Anterior cingulate cortex (tissue), 58 donors: ENCODE measurements around the gene TFCP2.
"Not testable (repeated sequence)": the region's sequence is repeated elsewhere in the genome, so short reads cannot be mapped to it uniquely, and the experiment has no call there.

Experiments
- DNase-seq, 58 donors: peaks; one replicate each; lab custom pipeline; 2025; lab: John Stamatoyannopoulos, UW

The TFCP2 gene, protein sequence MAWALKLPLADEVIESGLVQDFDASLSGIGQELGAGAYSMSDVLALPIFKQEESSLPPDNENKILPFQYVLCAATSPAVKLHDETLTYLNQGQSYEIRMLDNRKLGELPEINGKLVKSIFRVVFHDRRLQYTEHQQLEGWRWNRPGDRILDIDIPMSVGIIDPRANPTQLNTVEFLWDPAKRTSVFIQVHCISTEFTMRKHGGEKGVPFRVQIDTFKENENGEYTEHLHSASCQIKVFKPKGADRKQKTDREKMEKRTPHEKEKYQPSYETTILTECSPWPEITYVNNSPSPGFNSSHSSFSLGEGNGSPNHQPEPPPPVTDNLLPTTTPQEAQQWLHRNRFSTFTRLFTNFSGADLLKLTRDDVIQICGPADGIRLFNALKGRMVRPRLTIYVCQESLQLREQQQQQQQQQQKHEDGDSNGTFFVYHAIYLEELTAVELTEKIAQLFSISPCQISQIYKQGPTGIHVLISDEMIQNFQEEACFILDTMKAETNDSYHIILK

DNA sequence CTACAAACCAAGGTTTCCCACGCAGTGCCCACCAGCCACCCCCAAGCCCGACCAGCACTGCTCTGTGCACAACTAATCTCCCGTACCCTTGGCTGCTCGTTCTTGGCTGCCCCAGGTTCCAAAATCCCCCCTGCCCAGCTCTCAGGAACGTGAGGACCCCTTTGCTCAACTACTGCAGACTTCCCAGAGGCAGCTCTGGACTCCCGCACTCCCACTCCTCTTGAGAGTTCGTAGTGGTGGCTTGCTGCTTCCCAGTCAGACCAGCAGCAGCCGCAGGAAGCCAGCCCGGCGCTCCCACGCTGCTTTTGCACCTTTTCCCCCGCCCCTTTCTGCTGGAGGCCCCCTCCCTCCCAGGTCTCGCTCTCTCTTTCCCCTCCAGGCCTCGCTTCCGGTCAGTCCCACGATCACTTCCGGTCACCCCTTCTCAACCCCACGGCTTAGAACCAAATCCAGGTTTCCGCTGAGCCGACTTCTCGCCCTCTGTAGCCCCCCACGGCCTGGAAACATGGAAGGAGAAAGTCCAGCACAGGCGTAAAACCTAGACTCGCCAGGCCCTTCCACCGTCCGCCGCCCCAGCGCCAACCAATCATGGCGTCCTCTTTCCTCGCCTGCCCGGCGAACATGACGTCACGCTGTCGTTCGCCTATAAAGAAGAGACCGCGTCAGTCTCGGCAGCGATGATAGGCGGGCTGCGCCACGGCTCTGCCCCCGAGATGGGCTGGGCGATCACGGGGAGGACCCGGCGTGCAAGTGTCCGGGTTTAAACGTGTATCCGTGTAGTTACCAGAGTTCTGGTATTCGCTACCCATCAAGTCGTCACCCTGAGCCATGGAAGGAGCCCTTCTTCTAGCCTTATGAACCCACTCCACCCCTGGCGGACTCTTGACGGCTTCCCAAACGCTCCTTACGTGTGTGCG is at the start of gene TFCP2:
TFCP2 (minus strand) TSS at position 621 of the 917 bp plus-strand sequence. CDS start 713 bp downstream, outside the sequence.
- peak; percentile 80 to 97 (median 93) for DNase-seq

DNA sequence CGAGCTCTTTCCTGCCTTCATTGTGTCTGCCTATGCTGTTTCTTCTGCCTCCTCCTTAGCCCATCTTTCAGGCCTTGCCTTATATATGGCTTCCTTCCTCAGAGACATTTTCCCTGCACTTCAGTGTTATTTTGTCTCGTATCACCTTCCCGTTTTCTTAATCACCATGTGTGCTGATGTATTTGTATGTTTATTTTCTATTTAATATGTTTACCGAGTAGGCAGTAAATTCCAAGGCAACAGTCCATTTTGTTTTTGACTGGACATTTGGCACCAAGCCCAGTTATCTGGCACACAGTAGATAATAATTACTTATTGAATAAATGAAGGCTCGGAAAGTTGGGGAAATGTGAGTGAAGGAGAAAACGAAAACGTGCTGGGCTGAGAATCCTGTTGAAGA is 49.5 kb upstream of the TFCP2 start:
- DNase-seq: peak in 1 of 58 donors; percentile 21

DNA sequence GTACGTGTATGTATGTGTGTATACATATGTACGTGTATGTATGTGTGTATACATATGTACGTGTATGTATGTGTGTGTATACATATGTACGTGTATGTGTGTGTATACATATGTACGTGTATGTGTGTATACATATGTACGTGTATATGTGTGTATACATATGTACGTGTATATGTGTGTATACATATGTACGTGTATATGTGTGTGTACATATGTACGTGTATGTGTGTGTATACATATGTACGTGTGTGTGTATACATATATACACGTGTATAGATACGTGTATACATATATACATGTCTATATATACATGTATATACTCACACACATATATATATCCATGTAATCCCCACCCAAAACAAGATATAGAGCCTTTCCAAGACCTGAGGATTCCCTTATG is 46.9 kb upstream of the TFCP2 start:
- DNase-seq: not testable (repeated sequence)

DNA sequence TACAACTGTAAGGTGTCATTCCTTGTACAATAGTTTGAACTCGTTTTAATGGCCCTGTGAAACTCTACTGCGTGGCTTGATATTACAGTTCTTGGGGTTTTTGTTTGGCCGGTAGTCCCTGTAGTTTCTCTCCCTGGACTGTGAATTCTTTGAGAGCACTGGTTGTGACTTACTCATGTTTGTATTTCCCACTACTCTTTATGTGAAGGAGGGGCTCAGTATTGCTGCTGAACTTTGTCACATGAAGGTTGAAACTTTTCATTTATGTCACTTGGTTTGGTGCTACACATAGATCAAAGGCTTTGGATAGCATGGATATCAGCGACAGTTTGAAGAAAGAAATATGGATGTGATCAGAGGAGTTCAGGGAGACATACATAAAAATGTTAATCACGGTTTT is 46.4 kb upstream of the TFCP2 start:
- no peak for DNase-seq

DNA sequence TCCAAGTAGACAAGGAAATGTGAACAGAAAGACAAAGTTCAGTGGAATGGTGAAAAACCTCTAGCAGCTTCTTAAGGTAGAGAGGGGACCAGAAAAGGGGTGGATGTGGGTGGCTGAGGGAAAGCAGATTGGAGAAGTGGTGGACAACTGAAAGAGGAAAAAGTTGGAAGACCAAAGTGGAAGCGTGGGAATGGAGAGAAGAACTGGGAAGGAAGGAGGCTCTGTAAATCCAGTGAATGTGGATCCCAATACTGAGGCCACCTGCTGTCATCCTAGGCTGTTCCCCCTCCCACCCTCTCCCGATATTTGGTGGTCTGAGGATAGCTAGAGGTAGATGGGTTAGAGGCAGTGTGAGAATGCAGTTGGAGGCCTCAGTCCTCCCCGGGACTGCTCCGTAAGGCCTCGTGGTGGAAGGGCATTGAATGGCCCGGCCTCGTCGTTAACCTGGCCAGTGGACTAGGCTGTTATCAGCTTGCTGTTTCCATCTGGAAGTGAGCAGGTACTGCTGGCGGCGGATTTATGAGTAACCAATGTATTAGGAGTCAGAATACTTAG is 45.7 kb upstream of the TFCP2 start:
- DNase-seq: no peak

DNA sequence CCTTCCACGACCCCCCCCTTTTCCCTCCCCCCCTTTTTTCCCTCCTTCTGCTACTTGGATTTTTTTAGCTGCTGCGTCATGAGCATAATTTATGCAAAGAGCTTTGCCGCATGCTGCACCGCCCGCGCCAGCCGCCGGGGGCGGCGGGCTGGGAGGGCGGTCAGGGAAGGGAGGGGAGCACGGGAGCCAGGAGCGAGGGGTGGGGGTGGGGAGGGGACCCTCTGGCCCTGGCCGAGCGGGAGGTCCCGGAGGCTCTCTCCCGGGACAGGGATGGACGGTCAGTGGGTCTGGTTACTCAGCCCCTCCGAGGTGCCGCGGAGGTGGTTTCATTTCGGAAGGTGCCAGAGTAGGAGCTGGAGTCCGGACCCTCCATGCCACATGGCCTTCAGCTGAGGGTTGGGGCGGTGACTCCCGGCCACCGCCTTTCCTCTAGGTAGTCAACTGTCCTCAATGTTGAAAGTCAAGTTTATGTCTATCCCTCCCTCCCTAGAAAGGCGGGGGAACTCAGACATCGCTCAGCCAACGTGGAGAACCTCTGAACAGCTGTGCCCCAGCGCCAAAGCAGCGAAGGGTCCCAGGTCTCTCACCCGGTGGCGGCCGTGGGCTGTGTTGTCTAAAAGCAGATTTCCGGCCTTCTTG is 45.2 kb upstream of the TFCP2 start, which contains the start of gene POU6F1:
POU6F1 (minus strand) TSS at position 95 of the 639 bp plus-strand sequence. CDS start 11,226 bp downstream, outside the sequence.
- DNase-seq: peak in 56 of 58 donors; percentile 10 to 82 (median 60)

DNA sequence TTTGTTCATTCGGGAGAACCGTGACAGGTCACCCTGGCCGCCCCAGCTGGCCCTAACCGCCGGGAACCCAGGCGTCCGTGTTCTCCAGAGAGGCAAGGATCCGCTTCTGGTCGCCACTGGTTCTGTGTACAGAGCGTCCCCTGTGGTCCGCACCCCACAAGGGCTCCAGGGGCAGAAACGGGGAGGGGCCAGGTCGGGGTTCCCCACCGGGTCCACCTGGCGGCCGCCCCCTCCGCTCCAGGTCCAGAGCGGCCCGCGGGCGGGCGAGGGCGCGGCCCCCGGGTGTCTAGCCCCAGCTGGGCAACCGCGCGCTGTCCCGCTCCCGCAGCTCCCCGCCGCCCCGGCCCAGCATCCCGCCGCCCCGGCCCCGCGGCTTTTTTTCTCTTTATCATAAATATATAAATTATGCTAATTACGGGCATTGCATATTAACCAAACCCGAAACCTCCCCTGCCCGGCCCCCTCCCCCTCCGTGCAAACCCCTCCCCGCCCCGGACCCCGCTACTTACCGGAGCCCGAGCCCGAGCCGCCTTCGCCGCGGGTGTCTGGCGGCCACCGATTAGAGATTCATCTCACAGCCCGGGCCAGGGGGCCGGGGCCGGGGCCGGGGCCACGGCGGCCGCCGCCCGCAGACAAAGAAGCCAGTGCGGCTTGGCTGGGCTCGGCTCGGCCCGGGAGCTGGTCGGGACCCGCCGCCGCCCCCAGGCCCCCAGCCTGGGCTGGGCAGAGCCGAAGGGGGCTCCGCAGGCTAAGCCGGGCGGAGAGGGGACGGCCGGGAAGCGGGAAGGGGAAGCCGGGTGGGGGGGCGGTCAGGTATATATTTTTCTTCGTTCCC is 44.4 kb upstream of the TFCP2 start:
- DNase-seq: peak in 50 of 58 donors; percentile 21 to 79 (median 58)

DNA sequence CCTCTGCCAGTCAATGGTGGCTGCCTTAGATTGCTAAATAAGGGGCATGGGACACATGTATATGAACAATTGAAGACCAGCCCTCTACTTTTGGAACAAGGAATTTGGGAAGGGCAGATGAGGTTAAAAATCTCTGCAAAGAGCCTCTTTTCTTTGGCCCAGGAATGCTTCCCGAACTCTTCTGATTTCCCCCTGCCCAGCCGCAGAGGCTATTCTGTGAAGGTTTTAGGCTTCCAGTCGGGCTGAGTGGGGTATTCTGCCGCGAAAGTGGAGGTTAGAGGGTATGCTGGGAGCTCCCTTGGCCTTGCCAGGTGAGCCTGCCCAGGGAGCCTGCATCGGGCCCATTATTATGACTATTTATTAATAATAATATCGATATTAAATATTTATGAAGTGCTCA is 43.7 kb upstream of the TFCP2 start:
- peak in 1 of 58 donors; percentile 43 for DNase-seq

DNA sequence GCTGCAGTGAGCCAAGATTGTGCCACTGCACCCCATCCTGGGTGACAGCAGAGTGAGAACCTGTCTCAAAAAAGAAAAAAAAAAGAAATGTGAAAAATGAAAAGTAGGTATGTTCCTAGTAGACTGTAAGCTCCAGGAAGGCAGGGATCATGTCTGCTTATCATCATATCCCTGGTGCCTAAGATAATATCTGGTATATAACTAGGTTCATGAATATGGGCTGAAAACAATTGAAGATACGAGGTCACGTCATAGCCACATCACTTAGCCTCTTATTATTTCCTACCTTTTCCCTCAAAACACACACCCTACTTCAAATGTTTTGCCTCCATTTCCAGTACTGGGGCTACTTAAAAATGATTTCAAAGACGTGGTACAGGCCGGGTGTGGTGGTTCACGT is 42.0 kb upstream of the TFCP2 start:
- DNase-seq: no peak

DNA sequence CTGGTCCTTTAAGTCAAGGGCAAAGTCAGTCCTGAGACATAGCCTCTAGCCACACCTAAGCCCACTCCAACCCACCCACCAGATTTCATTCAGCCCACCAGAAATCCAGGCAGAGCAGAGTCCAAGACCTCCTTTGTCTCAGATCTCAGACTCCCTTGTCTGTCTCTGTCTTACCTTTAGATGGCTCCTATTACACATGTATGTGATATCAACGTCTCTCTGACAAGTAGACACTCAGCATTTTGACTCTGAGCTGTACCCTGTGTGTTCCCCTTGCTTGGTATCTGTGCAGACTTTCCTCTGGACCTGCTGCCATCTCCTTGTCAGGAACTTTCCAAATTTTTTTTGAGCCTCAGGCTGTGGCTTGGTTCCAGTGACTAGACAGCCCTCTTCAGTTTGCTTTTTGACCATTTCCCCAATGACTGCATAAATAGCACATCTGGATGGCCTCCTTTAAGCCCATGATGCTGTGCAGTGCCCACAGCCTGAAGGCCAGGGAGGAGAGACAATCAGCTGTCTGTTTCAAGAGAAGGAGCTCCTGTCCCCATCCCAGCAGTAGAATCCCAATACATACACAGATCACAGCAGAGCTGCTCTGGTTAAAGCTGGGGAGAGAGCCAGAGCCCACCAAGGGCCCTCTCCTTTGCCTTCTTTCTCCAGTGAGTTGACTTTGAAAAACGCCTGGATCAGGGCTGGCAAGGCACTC is 37.9 kb upstream of the TFCP2 start:
- DNase-seq: peak in 32 of 58 donors; percentile 7 to 74 (median 32)

DNA sequence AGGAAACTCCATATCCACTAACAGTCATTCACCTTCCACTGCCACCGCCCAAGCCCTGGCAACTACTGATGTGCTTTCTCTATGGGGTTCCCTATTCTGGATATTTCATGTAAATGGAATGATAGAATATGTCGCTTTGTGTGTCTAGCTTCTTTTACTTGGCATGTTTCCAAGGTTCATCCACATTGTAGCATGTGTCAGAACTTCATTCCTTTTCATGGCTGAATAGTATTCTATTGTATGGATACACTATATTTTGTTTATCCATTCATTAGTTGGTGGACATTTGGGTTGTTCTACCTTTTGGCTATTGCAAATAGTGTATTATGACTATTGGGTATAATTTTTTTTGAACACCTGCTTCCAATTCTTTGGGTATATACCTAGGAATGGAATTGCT is 36.3 kb upstream of the TFCP2 start:
- no peak for DNase-seq

DNA sequence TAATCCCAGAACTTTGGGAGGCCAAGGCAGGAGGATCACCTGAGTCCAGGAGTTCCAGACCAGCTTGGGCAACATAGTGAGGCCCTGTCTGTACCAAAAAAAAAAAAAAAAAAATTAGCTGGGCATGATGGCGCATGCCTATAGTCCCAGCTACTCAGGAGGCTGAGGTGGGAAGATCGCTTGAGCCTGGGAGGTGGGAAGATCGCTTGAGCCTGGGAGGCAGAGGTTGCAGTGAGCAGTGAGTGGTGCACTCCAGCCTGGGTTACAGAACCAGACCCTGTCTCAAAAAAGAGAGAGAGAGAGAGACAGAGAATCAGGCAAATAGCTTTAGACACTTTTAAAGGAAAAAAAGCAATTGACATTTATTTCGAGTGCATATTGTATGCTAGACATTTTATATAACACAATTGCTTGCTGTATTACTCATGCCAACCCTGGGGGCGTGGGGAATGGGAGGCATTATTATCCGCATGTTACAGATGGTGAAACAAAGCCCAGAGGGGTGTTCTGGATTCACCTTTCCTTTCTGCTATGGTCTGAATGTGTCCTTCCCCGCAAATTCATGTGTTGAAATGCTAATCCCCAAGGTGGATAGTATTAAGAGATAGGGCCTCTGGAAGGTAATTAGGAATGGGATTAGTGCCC is 35.2 kb upstream of the TFCP2 start:
- DNase-seq: no peak

DNA sequence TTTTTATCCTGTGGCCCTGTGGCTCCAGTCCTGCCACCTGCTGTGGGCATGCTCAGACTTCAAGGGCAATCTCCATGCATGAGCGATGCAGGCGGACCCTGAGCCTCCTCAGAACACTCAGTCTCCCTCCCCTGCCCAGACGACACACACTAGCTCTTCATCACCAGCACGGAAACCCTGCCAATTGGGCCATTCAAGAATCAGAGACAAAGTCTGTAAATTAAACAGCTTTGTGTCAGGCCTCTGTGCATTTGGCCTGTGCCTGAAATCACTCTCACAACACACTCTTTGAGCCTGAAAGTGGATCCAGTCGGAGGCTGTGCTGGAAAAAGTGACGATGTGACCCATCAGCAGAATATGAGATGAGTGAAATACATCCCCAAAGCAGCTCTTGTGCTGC is 32.4 kb upstream of the TFCP2 start:
- DNase-seq: peak in 23 of 58 donors; percentile 7 to 59 (median 33)

DNA sequence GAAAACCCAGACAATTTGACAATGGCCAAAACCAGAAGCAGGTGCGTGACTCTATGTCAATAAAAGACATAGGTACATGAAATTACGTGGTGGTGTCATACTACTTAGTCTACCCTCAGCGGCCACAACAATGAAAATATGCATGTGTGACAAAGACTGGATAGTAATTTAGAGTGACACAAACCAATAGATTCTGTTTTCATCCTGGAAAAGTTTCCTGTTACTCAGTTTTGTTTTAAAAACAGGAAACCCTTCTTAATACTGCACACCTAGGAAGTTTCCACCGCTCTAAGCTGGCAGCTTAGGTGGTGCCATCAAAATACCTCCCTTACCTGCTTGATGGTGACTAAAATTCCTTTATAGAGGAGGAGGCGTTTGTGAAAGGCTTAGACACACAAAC is 29.8 kb upstream of the TFCP2 start:
- no peak for DNase-seq

DNA sequence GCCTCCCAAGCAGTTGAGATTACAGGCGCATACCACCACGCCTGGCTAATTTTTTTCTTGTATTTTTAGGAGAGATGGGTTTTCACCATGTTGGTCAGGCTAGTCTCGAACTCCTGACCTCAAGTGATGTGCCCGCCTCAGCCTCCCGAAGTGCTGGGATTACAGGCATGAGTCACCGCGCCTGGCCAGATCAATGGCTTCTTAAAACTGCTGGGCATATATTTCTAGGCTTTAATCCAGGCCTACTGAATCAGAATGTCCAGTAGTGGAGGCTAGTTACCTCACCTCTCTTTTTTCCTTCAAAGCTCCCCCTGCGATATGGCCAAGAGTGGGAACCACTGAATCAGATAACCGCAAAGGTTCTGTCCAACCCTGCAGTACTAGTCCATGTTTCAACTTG is 27.9 kb upstream of the TFCP2 start:
- DNase-seq: no peak

DNA sequence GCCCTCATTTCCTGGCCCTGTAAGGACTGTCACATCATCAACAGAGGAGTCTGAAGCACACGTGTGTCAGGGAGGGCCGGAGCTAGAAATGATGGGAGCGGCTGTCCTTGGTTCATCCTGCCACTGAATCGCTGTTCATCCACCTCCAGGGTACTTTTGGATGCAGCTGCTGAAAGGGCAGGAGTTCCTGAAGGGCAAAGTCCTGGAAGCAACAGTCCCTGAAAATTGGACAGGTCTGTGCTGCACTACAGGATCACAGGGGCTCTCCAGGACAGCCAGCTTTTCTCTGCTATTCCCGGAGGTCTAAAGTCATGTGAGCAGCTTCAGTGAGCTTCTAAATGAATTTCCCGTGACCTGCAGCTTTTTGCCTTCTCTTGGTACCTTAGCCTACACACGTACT is 27.2 kb upstream of the TFCP2 start:
- no peak for DNase-seq

DNA sequence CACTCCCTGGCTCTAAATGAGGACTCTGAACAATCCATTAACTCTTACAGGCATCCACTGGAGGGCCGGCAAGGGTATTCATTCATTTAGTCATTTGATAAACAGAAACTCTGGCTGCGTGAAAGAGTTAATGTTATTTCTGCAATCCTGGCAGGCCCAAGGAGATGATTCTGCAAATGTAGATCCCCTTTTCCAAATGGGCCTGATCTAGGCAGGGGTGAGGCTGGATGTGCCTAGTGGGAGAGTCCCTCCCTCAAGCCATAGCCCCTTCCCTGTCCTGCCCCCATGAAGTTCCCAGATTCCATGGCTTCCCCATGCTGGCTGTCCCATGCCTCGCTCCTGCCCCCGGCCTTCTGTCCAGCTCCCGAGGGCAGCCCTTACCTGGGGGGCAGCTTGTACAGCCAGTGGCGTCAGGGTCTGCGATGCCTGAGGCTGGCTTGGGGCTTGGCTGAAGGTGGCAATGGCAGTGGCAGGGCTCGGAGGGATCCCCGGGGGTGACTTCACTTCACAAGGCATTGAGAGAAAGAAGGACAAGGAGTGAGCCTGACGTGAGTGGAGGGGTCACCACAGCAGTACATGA is 26.5 kb upstream of the TFCP2 start:
- DNase-seq: no peak
